BJ (cell line): ENCODE data around the gene FAM186B. TPM values are rescaled to one million over a fixed set of nuclear protein-coding genes. Genes with fewer than 3 reads are reported as not detected.
"Not testable (repeated sequence)": the region's sequence is repeated elsewhere in the genome, so short reads cannot be mapped to it uniquely, and the experiment has no call there.

Experiments used
- CTCF ChIA-PET: fragments of 350-600 bp; formaldehyde crosslinking; extraction: SDS; loops from one replicate; lab custom pipeline; 2021; ENCODE audit warnings: antibody characterized with exemption, inconsistent platforms; lab: Yijun Ruan, JAX
- POLR2A ChIA-PET: fragments of 300-600 bp; sonication (Branson Sonifier 250); formaldehyde crosslinking; extraction: SDS; loops from one replicate; lab custom pipeline; 2021; ENCODE audit warnings: antibody characterized with exemption; lab: Charles Lee
- DNase-seq: peaks from one replicate; pipeline ENCODE4 v3.0.0-alpha.2; 2011; ENCODE audit warnings: low read depth
- H3K27me3 ChIP-seq: 2 replicates; pipeline ENCODE4 v1.6.0; 2011; ENCODE audit warnings: low read length; ENCODE audit not compliant: control insufficient read depth, insufficient read depth
- H3K36me3 ChIP-seq: 2 replicates; pipeline ENCODE4 v1.5.1; 2011; ENCODE audit warnings: low read length; ENCODE audit not compliant: control insufficient read depth, insufficient read depth
- H3K4me3 ChIP-seq: 2 replicates; pipeline ENCODE4 v1.5.1; 2011; ENCODE audit warnings: low read depth, mild to moderate bottlenecking, control low read depth, low read length
- CTCF ChIP-seq: IDR thresholded peaks from 2 replicates; pipeline ENCODE4 v1.5.1; 2011; ENCODE audit warnings: low read depth, mild to moderate bottlenecking, control low read depth, inconsistent platforms, low read length, moderate library complexity; ENCODE audit not compliant: insufficient read depth
- polyA minus RNA-seq: library from RNA; depleted of rRNA, polyadenylated mRNA; stranded (reverse); fragments of >200 nt; gene quantifications from 2 replicates; pipeline ENCODE4 v1.2.3, GENCODE V29; 2011; rRNA and poly(A)+ RNA removed
- polyA plus RNA-seq: library from polyadenylated mRNA; depleted of rRNA; stranded (reverse); fragments of >200 nt; gene quantifications from 2 replicates; pipeline ENCODE4 v1.2.3, GENCODE V29; 2011; rRNA removed

FAM186B gene, protein sequence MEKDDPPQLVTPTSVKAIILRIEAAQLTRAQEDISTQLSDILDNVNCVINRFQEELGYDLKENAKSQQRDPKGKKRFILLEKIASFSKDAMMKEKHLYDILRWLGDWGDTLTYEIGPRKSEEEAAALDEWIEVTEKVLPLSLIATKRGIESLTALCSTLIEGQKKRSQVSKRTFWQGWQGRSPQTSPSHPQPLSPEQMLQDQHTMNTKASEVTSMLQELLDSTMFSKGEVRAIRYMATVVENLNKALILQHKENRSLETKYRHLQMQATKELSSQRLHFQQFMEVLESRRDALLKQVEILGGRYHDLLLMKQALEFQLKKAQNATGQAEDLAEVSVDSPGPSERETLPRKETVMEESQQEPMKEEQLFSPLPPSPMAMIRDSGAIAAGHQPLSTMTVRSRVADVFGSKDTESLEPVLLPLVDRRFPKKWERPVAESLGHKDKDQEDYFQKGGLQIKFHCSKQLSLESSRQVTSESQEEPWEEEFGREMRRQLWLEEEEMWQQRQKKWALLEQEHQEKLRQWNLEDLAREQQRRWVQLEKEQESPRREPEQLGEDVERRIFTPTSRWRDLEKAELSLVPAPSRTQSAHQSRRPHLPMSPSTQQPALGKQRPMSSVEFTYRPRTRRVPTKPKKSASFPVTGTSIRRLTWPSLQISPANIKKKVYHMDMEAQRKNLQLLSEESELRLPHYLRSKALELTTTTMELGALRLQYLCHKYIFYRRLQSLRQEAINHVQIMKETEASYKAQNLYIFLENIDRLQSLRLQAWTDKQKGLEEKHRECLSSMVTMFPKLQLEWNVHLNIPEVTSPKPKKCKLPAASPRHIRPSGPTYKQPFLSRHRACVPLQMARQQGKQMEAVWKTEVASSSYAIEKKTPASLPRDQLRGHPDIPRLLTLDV
- 0.11 and 0.12 TPM in 2 replicates for polyA plus RNA-seq
- polyA minus RNA-seq, result 0.28 TPM in 1 of 2 replicates, not detected in the other

GRCh38 chr12:49605539-49605938, at the start of gene FAM186B:
Gene FAM186B, minus strand, starts transcription at chr12:49605639. Its CDS starts 162 bp downstream, at chr12:49605477.
- H3K36me3 ChIP-seq, DNase-seq, H3K27me3 ChIP-seq, POLR2A ChIA-PET, H3K4me3 ChIP-seq: not testable (repeated sequence)
- CTCF ChIA-PET, result interaction anchor here (1.0 to 3.5 kb wide), 3 partner anchors 10 to 25 kb away, joined by 3 to 18 read pairs (median 7); no protein-coding TSS in a partner anchor

DNA sequence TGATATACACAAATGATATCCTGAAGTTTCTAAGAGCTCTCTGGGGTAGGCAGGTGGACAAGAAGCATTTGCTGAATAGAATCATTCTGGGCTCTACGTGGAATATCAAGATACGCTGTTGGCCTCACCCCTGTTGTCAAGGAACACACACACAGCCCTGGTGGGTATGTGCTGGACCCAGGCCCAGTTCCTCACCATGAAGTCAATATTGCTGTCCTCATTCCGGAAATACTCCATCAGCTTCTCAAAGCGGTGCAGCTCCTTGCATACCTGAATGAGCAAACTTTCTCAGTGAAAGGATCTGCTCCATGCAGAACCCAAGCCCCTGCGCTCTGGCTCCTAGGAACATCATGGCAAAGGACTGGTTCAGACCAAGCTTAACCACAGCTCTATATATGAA, 49.3 kb upstream of the FAM186B start:
- ChIA-PET CTCF (interaction anchor here (0.8 to 22.3 kb wide), 7 partner anchors 10 to 55 kb away, joined by 3 to 413 read pairs (median 3); partner anchors contain the start of gene FMNL3), POLR2A (no interaction called here)
- no peak overlapping the region for H3K4me3 ChIP-seq
- H3K27me3 ChIP-seq, result no peaks in the 10 kb centered on the region
- DNase-seq, result no peak
- H3K36me3 ChIP-seq, result peaks cover 35% of the 10 kb centered on the region
- TF ChIP-seq CTCF, result no peak

DNA sequence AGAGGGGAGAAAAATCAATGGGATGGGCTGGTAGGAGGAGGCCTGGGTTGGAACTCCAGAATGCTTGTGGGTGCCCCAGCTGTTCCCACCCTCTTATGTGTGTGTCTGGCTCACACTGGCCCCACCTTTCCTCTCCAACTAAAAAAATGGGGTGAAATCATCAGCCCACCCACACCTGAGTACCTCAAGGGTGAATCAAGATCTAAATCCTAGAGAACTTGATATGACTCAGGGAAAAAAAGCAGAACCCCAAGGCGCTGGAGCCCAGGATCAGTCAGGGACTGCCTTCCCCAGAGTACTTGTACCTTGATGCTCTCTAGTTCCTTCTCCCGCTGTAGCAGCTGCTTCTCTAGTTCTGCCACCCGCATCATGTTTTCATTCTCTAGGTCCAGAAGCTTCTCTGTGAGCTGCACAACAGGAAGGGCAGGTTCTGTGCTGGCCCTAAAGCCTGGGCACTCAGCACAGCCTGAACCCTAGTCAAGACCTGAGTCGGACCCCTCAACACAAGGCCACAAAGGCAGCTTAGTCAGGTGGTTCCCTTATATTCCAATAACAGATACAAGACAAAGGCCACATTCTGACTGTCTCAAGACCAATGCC, 47.6 kb upstream of the FAM186B start:
- no peak for TF ChIP-seq CTCF
- Histone ChIP-seq H3K4me3 (no peak overlapping the region), H3K36me3 (peaks cover 40% of the 10 kb centered on the region), H3K27me3 (no peaks in the 10 kb centered on the region)
- ChIA-PET CTCF (interaction anchor here (22.3 kb wide), 1 partner anchor 57 kb away, joined by 413 read pairs; the partner anchor contains the start of gene FMNL3), POLR2A (no interaction called here)
- DNase-seq, result no peak

DNA sequence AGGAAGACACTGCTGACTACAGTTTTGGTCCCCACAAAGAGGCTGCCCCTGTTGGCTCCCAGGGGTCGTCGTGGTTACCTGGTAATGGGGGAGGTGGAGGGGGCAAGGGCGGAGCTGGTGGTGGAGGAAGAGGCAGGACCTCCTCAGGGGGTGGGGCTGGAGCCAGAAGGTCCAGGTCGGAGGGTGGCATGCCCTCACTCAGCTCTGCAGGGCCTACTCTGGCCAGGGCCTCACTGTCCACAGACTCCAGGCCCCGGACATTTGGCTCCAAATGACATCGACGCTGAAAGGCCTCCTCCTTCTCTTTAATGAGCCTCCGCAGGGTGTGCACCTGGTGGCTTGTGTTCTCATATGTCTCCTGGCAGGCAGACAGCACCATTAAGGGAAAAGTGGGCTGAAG, 46.4 kb upstream of the FAM186B start:
- ChIA-PET CTCF (interaction anchor here (1.4 to 22.3 kb wide), 3 partner anchors 12 to 89 kb away, joined by 3 to 413 read pairs (median 6); partner anchors contain the start of genes FMNL3 and TMBIM6), POLR2A (no interaction called here)
- Histone ChIP-seq H3K36me3 (peaks cover 38% of the 10 kb centered on the region), H3K27me3 (no peaks in the 10 kb centered on the region), H3K4me3 (no peak overlapping the region)
- DNase-seq, result no peak
- no peak for TF ChIP-seq CTCF

DNA sequence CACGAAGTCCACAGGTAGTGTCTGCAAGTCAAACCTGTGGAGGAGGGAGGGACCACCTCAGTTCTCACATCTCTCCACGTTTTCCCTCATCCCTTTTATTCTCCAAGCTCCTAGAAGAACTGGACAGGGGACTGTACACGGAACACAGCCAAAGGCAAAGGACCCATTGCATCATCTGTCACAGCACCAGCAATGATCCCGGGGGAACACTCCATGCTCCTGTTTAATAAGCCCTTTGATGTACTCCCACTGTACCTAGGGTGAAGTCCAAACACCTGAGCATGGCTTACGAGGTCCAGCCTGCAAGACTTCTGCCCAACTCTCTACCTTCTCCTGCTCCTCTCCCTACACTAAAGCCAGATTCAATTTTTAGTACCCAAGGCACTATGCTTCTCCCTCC, 44.5 kb upstream of the FAM186B start:
- DNase-seq, result no peak
- ChIA-PET POLR2A (no interaction called here), CTCF (interaction anchor here (1.3 to 22.3 kb wide), 4 partner anchors 10 to 60 kb away, joined by 3 to 413 read pairs (median 20); partner anchors contain the start of gene FMNL3)
- peaks cover 43% of the 10 kb centered on the region for H3K36me3 ChIP-seq
- TF ChIP-seq CTCF, result no peak
- H3K27me3 ChIP-seq, result no peaks in the 10 kb centered on the region
- H3K4me3 ChIP-seq, result no peak overlapping the region
